ENCODE results near the gene NAE1.

Gene NAE1

GRCh38 chr16:66776457-66776856, 54.3 kb downstream of the NAE1 start:
- Histone ChIP-seq H3K9ac (no peak overlapping the region), H3K4me1 (no peaks in the 10 kb centered on the region), H3K9me3 (no peaks in the 10 kb centered on the region), H3K27ac (no peak overlapping the region), H3K36me3 (no peaks in the 10 kb centered on the region), H4K20me1 (no peaks in the 10 kb centered on the region), H3K4me2 (no peak overlapping the region), H3K27me3 (no peaks in the 10 kb centered on the region), H3K4me3 (no peak overlapping the region)
- no peak for TF ChIP-seq Cebpa-rat (IDR thresholded peaks at IDR 0.05)

- Histone ChIP-seq H3K4me3 (no peak overlapping the region), H3K9ac (no peak overlapping the region), H3K36me3 (no peaks in the 10 kb centered on the region), H4K20me1 (no peaks in the 10 kb centered on the region), H3K27me3 (no peaks in the 10 kb centered on the region), H3K9me3 (no peaks in the 10 kb centered on the region), H3K4me2 (no peak overlapping the region), H3K27ac (no peak overlapping the region), H3K4me1 (peaks cover 5% of the 10 kb centered on the region; the same call in 1 of the 2 replicates)
- TF ChIP-seq Cebpa-rat (IDR thresholded peaks at IDR 0.05) = no peak
Measured at GRCh38 chr16:66774981-66775380, 55.8 kb downstream of the NAE1 start.

GRCh38 chr16:66758086-66758485, 72.7 kb downstream of the NAE1 start:
- Histone ChIP-seq H3K27me3 (no peaks in the 10 kb centered on the region; the same call in 1 of the 2 replicates), H3K36me3 (no peaks in the 10 kb centered on the region), H4K20me1 (no peaks in the 10 kb centered on the region), H3K4me2 (no peak overlapping the region), H3K27ac (no peak overlapping the region), H3K4me3 (no peak overlapping the region), H3K4me1 (no peaks in the 10 kb centered on the region), H3K9me3 (no peaks in the 10 kb centered on the region), H3K9ac (no peak overlapping the region)
- TF ChIP-seq Cebpa-rat (IDR thresholded peaks at IDR 0.05) = no peak

GRCh38 chr16:66754819-66755218, 76.0 kb downstream of the NAE1 start:
- no peak overlapping the region for H3K4me3 ChIP-seq
- peaks cover 16% of the 10 kb centered on the region for H3K4me1 ChIP-seq
- H3K4me2 ChIP-seq = no peak overlapping the region
- no peak overlapping the region for H3K27ac ChIP-seq
- H3K9ac ChIP-seq = no peak overlapping the region
- peaks cover 14% of the 10 kb centered on the region for H4K20me1 ChIP-seq
- peaks cover 10% of the 10 kb centered on the region for H3K27me3 ChIP-seq
- H3K9me3 ChIP-seq = no peaks in the 10 kb centered on the region
- TF ChIP-seq Cebpa-rat (IDR thresholded peaks at IDR 0.05) = no peak
- H3K36me3 ChIP-seq = 0 out of 2 replicates have a peak, but pooled peaks cover 4% of the 10 kb centered on the region

GRCh38 chr16:66754211-66754610, 76.6 kb downstream of the NAE1 start:
- H4K20me1 ChIP-seq = peaks cover 20% of the 10 kb centered on the region
- no peak overlapping the region for H3K9ac ChIP-seq
- H3K36me3 ChIP-seq = peaks cover 6% of the 10 kb centered on the region
- peaks cover 10% of the 10 kb centered on the region for H3K27me3 ChIP-seq
- H3K4me3 ChIP-seq = no peak overlapping the region
- no peak for TF ChIP-seq Cebpa-rat (IDR thresholded peaks at IDR 0.05)
- no peak overlapping the region for H3K4me2 ChIP-seq
- H3K4me1 ChIP-seq = peaks cover 22% of the 10 kb centered on the region
- no peaks in the 10 kb centered on the region for H3K9me3 ChIP-seq
- no peak overlapping the region for H3K27ac ChIP-seq

- Histone ChIP-seq H3K36me3 (peaks cover 18% of the 10 kb centered on the region), H3K4me1 (peaks cover 31% of the 10 kb centered on the region), H3K4me3 (no peak overlapping the region), H3K9ac (no peak overlapping the region), H3K27me3 (peaks cover 10% of the 10 kb centered on the region), H3K4me2 (no peak overlapping the region), H3K9me3 (no peaks in the 10 kb centered on the region), H3K27ac (no peak overlapping the region), H4K20me1 (peaks cover 32% of the 10 kb centered on the region)
- TF ChIP-seq Cebpa-rat (IDR thresholded peaks at IDR 0.05) = no peak
Measured at GRCh38 chr16:66752958-66753357, 77.8 kb downstream of the NAE1 start.
